ENCODE measurements around the gene QPCT.

DNA sequence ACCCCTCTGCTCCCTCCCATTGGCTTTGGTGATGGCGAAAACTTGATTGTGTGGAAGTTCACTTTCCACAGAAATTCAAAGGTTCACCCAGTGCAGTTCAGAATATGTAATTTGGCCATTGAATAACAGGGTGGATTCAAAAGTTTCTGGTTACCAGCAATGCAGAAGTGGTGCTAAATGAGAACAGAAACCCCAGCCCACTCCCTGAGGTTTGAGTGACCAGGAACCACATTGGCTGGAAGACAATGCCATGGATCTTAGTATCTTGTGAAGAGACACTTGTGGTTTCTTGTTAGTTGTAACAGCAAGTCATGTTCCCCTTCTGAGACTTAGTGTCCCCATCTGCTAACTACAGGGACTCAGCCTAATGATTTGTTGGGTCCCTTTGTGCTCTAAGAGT lies 49.8 kb downstream of the QPCT start:
- TF ChIP-seq, protein P1, sequence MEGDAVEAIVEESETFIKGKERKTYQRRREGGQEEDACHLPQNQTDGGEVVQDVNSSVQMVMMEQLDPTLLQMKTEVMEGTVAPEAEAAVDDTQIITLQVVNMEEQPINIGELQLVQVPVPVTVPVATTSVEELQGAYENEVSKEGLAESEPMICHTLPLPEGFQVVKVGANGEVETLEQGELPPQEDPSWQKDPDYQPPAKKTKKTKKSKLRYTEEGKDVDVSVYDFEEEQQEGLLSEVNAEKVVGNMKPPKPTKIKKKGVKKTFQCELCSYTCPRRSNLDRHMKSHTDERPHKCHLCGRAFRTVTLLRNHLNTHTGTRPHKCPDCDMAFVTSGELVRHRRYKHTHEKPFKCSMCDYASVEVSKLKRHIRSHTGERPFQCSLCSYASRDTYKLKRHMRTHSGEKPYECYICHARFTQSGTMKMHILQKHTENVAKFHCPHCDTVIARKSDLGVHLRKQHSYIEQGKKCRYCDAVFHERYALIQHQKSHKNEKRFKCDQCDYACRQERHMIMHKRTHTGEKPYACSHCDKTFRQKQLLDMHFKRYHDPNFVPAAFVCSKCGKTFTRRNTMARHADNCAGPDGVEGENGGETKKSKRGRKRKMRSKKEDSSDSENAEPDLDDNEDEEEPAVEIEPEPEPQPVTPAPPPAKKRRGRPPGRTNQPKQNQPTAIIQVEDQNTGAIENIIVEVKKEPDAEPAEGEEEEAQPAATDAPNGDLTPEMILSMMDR (conservative IDR thresholded peaks at IDR 0.05) = no peak
- no peak for TF ChIP-seq ZFX (IDR thresholded peaks at IDR 0.05)

Data from C4-2B (cell line).